Stimulated activated CD4-positive, alpha-beta T cell treated with anti-CD3 and anti-CD28 coated beads, Interleukin-2, amount 100 ng/mL, for 24 hours (primary cell): ENCODE data around the gene LAMA1.

Experiments used
- DNase-seq, 2 donors: peaks; one replicate each; pipeline ENCODE4 v3.0.0-alpha.2; 2020

The LAMA1 gene

DNA sequence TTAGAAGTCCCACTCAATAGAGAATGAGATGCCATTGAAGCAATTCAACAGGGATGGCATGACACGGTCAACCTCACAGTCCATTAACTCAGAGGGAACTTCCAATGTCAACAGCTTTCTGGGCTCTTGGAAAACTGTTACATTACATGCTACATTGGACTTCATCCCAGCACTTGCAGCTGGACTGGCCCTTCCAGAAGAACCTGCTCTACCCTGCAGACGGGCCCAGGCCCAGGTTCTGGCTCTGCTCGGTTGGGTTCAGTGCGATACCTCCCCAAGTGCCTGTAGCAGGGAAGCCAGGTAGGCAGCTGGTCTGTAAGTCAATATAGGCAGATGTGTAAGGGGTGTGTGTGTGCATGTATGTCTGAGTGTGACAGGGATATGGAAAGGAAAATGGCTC, 12.9 kb downstream of the LAMA1 start:
- DNase-seq = no peak

DNA sequence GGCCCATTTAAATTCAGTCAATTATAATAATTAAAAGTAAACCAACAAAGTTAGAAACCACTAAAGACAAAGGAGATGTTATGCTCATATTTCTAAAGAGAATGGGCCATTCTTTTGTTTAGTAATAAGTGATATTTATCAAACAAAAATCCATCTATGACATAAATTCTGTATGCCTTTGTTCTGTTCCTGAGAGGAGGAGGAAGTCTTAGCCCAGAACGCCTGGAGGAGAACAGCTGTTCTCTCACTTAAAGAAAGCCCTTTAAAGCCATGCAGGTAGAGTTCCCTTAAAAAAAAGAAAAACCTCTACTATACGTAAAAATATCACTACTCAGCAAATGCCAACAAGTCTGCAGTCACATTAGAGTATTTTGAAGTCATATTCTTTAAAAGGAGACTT, 15.5 kb downstream of the LAMA1 start:
- DNase-seq = no peak

DNA sequence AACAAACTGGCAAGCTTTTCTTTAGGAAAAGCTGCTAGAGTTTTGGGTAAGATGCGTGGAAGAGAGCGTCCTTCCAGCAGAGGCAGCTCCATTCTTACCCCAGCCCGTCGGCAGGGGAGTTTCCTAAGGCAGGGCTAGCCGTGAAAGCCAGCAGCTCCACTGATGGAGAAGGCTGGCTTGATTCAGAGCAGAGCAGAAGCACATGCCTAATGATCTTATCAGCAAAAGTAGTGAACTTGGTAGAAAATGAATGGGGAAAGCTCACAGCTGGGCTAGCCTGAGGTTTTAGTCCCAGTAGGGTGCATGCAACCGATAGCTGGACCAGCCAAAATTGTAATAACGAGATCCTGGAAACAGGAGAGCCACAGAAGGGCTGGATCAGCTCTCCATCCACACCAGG, 20.8 kb downstream of the LAMA1 start:
- no peak for DNase-seq

DNA sequence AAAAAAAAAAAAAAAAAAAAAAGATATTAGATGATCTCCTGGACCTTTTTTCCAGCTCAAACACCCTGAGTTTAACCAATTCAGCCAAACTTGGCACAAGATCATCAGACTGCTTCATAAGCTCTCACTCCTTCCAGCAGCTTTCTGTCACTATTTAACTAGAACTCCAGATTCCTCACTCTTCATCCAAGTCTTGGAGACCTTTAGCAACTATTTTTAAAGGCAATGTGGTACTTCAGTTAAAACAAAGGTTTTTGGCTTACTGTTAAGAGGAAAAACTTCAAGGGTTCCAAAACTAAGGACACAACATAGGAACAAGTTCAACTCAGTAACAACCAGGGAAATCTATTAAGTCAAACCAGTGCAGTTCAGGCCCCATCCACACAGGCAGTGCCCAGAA, 23.2 kb downstream of the LAMA1 start:
- no peak for DNase-seq

GRCh38 chr18:7090771-7091170, 26.8 kb downstream of the LAMA1 start:
- DNase-seq = no peak

GRCh38 chr18:7089369-7089768, 28.2 kb downstream of the LAMA1 start:
- no peak for DNase-seq

DNA sequence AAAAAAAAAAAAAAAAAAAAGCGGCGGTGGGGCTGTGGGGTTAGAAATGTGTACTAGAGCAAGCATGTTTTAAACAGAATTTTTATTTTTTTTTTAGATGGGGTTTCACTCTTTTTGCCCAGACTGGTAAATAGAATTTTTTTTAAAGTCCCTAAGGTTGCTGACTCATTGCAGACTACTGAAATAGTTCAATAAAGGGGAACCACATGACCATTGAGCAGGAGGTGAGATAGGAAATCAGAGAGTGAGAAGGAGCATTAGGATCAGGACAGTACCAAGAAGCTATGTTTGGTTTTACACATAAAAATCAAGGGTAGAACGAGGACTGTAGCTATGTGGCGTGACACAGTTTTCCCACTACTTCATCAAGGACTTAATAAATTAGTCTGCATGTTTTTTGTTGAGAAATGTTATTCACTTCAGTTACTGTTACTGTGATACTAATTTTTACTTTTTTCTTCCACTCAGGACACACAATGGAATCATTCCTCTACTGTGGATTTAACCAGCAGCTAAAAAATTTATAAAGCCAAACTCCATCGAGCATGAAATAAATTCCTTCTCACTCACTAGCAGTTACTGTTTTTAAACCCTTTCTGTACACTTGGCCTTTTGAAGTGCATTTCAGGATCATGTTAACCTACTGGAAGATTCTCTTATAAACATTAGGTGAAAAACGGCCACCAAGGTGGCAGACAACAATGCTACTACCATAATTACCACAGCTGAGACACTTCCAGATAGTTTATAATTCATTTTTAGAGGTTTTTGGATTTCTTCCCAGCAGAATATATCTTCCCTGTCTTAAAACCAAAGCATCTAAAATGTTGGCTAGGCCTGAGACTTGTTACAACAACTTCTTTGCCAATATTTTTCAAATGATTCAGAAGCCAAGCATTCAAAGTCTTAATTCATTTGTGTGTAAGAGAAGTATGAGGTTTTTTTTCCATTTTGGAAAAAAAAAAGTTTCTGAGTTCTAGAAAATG, 33.2 kb downstream of the LAMA1 start:
- DNase-seq = no peak

- DNase-seq = no peak
These were observed 34.9 kb downstream of the LAMA1 start for GRCh38 chr18:7082671-7083070.

DNA sequence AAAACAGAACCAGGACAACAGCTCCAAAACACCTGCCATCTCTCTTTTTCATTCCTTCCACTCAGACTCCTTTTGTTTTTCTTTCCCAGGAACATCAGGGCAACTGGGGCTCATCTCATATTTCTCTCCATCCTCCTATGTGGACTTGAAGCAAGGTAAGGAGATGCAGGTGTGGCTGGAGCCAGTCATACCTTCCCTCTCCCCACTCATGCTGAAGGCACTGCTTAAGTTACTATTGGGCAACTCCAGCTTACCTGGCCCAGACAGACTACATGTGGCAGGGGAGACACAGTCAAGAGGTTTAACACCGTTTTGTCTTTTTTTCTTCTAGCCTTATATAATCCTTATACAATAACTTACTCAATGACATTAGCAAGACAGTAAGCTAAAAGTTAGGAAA, 38.4 kb downstream of the LAMA1 start:
- no peak for DNase-seq

- DNase-seq = no peak
These were observed 45.0 kb downstream of the LAMA1 start for GRCh38 chr18:7072593-7072992.

GRCh38 chr18:7071600-7071999, 46.0 kb downstream of the LAMA1 start:
- no peak for DNase-seq

DNA sequence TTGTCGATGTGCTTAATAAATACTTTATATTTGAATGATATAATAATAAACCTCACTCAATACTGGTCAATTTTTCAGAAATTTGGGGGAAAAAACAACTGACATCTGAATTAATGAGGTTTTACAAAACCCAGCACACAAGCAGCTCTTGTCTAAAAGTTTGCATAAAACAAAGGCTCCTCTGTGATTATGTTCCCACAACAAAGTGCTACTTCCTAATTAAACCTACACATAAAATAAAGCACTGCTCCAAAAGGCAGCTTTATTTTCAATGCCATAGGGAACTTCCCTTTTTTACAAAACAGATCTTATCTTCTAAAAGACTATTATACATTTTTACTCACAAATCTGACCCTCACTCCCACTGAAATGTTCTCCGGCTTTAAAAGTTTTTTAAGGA, 47.1 kb downstream of the LAMA1 start:
- DNase-seq = no peak

DNA sequence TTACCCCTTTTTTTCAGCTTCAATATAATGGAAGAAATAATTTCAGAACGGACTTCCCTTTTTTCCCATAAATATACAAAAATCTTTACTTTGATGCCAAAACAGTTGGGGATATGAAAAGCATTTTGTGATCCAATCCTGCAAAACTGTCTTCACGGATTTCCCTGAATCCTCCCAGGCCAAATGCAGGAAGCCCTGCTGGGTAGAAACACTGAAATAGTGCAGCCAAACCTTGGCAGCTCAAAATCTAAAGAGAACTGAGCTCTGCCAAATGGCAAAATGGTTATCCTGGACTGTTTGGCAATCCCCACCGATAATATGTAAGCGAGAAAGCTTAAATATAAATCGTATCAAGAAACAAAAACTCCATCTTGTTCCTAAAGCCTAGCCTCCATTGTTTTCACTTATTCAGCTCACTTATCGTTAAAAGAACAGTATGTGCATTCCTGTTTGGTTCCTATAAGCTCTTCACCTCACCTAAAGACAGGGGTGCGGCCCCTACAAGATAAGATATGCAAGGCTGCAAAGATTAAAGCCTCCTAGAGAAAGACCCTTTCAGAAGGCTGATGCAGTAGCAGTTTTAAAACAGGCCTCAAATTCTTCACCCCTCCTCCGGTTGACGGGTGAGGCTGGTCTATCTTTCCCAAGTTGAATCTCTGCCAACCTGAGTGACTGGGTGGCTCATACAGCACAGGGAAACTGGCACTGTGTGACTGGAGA, 48.6 kb downstream of the LAMA1 start:
- no peak for DNase-seq

DNA sequence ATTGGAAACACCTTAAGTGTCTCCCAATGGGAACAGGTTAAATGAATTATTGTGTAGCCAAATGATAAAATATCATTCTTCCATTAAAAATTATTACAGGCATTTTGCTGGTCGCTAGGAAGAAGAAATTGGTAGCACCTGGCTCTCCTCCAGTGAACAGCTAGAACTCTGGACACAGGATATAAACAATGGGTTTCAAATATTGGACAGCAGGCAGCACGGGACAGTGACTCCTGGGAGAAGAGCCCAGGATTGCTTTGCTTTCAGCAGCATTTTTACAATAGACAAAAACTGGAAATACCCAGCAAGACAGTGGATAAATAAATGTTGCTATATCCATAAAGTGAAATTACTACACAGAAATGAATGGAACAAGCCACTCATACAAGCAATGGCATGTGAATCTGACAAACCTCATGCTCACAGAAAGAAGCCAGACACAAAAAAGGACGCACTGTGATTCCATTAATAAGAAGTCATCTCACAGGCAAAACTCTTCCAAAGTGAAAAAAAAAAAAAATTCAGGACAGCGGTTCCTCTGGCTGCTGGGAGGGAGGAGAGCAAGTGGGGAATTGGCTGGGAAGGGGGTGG, 50.5 kb downstream of the LAMA1 start:
- DNase-seq = no peak

- no peak for DNase-seq
These were observed 51.9 kb downstream of the LAMA1 start for GRCh38 chr18:7065736-7066135.

DNA sequence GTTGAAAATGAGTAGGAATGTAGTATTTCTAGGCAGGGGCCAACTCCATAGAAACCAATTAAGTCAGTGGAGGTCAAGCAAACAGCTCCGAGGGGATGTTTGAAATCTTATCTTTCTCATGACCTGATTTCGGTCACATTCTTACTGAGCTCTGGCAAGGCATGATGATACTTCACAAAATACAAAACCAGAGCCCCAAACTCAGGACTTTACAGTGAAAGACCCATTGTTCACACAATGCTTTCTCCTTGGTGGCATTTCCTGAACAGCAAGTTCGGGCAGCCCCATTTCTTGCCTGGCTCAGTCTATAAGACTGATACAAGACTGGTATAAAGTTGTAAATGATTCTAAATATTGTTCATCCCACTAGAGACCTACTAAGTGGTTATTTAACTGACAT, 53.3 kb downstream of the LAMA1 start:
- DNase-seq = no peak

DNA sequence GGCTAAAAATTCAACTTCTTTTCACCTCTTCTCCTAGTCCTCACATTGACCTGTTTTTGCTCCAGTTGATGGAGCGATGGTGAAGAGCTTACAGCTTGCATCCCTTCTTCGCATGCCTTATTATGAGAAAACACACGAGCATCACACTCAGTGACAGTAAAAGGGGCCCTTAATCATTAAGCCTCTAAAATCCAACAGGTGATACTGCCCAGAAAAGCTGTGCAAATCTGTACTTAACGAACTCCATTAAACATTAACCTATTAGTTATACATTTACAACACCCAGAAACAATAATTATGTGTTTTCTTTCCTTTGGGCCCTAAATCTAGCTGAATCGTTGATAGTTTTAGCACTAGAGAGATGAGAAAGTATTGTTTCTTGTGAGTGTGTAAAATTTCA, 54.8 kb downstream of the LAMA1 start:
- DNase-seq = no peak

DNA sequence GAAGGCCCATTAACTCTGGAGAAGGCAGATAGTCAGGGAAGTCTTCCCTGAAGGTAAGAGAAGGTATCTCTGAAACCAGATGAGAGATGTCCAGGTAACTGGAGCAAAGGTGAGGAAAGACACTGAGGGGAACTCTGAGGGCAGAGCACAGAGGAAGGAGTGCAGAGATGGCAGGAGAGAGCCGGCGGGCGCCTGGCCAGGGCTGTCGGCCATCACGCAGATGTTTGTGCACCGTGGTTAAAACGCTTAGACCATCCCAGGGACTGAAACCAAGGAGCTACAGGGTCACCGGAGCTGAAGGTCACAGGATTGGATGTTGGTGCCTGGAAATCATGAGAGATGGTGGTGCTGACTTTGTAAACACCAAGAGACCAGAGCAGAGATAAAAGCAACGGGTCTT, 55.4 kb downstream of the LAMA1 start:
- no peak for DNase-seq

- no peak for DNase-seq
These were observed 58.3 kb downstream of the LAMA1 start for GRCh38 chr18:7059276-7059675.

DNA sequence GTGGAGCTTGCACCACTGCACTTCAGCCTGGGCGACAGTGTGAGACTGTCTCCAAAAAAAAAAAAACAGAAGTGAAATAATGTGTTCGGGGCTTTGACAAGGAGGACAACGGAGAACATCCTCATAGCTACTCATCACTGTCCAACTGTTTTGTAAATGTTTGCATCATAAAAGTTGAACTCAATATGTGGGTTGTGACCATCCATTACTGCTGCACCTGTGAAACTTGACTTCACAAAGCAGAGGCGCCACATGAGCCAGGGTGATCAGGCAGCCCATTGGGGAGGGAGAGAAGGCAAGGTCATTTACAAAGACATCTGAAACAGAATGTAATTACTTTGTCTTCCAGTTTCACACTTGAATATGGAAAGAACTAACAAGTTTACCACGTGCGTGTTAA, 61.6 kb downstream of the LAMA1 start:
- no peak for DNase-seq

- DNase-seq = no peak
These were observed 67.6 kb downstream of the LAMA1 start for GRCh38 chr18:7049951-7050350.

GRCh38 chr18:7048081-7048480, 69.5 kb downstream of the LAMA1 start:
- no peak for DNase-seq

DNA sequence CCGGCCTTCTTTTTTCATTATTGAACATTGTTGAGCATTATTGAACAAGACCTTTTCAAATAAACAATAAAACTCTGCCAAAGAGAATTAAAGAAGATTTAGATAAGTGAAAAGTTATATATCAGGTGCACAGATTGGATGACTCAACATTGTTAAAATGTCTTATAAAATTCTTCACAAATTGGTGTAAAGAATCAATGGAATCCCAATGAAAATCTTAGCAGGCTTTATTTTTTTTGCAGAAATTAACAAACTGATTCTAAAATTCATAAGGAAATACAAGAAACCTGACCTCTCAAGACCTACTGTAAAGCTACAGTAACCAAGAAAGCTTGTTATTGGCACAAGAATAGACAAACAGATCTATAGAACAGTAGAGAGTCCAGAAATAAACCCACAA, 70.3 kb downstream of the LAMA1 start:
- DNase-seq = no peak

DNA sequence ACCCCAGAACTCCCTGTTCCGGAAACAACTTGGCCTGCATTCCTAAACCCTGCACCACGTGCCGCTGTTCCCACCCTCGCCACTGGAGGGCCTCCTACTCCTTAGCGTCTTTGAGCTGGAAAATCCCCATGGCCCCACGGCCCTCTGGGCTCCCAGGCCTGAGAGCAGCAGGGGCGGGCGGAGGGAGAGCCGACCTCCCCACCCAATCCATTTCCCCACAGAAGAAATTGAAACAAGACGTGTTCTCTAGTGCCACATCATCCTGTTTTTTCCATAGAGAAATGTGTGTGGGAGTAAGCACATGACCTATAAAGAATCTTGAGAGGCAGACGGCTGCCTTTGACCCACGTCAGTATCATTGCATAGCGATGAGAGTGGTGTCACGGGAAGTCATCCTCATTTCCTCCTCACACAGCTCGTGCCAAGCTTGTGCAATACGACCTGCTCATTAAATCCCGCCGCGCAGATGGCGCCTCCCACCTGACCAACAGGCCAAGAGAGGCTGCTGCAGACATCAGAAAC, 79.2 kb downstream of the LAMA1 start:
- DNase-seq = peak in 1 of 2 donors; percentile 4
